Measurements from ENCODE around the gene LHX3.

Gene LHX3

DNA sequence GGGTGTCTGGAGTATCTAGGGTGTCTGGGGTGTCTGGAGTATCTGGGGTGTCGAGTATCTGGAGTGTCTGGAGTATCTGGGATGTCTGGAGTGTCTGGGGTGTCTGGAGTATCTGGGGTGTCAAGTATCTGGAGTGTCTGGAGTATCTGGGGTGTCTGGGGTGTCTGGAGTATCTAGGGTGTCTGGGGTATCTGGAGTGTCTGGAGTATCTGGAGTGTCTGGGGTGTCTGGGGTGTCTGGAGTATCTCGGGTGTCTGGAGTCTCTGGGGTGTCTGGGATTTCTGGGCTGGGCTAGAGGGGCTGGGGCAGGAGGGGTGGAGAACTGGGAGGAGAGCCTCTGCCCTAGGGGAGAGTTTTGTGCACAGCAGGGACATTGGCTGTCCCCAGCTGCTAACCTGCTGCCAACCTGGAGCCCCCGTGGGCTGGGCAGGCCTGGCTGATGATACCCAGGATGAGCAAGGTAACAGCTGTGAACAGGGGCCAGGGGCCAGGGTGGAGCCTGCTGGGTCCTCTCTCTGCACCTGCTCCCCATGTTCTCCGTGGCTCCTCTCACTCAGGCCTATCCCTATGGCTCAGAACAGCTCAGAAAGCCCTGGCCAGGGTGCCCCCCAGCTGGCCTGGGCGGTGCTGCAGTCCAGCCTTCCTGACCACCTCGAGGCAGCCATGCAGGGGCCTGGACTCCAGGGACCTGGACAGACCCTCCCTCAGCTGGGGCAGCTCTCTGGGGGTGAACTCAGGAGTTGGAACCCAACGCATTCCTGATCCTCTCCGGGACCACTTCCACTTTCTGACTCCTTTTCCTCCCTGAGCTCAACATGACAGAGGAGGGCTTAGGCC lies 29.9 kb downstream of the LHX3 start:
- DNase-seq: no peak

DNA sequence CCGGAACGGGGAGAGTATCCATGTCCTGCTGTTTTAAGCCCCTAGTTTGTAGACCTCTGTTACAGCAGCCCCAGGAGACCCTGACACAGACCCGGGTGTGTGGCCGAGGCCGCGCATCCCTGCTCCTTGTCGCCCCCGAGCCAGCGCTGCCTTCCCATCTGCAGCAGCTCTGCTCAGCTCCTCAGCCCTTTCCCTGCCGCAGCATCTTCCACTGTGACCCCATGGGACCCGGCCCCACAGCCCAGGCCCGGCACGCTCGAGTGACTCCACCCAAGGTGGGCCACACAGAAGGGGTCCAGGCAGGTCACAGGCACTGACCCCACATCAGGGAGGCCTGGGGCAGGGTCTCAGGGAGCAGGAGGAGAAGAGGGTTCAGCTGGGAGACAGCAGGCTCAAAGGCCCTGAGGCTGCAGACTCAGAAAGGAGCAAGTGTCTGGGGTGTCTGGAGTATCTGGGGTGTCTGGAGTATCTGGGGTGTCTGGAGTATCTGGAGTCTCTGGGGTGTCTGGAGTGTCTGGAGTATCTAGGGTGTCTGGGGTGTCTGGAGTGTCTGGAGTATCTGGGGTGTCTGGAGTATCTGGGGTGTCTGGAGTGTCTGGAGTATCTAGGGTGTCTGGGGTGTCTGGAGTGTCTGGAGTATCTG lies 31.2 kb downstream of the LHX3 start:
- no peak for DNase-seq

DNA sequence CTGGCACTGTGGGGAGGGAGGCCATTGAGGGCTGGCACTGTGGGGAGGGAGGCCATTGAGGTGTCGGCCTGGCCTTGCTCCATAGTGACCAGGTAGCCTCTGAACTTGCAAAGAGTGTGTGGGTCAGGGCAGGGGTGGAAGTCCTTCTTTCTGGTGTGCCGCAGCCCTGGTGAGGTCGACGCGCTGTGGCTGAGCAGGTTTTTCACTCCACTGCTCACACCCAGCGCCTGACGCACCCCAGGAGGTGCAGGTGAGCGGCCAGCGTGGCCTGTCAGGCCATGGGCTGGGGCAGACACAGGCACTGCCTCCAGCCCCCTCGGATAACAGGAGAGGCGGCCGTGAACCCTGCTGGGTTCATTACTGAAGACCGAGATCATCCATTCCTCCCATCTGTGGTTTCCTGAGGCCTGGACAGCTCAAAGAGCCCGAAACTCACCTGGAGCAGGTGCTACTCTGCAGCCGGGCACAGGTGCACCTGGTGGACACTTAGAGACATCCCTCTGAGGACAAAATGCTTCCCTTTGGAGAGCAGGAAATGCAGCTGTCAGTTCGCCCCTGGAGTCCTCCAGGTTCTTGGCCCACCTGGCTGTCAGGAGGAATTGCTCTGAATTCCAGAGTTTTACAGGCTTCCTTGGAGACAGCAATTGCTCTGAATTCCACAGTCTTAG lies 32.4 kb downstream of the LHX3 start:
- DNase-seq: no peak

DNA sequence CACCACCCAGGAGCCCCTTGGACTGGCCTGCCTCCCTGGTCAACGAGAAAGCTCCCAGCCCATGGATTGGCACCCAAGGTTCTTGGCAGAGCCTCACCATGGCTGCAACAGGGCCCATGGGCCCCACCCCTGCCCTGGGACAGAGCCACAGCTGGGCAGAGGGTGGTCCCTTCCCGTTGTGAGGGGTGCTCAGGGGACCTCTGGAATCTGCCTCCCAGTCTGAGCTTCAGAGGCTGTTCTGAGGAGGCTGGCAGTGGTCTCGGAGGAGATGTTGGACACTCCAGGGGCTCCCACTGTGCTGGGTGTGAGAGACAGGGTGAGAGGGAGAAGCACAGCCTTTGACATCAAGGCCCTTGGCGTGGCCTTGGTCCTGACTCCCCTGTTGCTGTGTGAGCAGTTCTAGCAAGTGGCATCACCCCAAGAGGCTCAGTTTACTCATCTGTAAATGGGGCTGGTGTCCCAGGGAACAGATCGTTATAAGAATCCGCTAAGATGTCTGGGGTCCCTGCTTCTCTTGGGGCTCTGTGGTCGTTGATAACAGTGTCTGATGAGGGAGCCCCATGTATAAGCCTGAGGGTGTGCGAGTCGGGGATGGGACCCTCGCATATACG lies 33.0 kb downstream of the LHX3 start:
- no peak for DNase-seq

DNA sequence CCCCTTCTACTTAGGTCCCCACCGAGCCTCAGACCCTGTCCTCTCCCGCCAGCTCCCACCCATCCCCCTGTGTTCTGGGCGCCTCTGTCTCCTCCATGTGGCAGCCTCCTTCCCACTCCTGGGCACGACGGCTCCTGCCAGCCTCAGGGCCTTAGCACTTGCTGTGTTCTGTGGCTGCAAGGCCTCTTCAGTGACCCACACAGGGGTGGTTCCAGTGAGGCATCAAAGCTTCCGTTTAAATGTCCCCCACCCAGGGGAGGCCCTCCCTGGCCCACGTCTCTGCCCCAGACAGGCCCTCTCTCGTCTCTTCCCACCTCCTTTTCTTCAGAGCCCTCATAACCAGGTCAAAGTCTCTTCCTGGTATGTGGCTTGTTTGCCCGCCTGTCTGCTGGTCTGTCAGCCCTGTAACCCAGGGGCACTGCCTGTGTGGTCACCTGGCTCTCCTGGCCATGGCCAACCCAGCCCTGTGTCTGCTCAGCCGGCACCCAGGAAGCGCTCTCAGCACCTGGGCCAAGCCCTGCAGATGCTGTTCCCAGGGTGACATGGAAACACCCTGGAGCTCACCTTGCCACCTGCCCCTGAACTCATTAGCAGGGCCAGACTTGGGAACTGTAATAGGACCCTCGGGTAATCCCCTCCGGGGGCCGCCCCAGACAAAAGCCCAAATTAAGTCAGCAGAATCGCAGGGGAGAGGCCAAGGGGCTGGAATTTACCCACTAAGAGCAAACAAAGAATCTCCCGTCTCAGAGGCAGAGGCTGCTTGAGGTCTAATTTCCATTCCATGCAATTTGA lies 33.7 kb downstream of the LHX3 start:
- DNase-seq: no peak

DNA sequence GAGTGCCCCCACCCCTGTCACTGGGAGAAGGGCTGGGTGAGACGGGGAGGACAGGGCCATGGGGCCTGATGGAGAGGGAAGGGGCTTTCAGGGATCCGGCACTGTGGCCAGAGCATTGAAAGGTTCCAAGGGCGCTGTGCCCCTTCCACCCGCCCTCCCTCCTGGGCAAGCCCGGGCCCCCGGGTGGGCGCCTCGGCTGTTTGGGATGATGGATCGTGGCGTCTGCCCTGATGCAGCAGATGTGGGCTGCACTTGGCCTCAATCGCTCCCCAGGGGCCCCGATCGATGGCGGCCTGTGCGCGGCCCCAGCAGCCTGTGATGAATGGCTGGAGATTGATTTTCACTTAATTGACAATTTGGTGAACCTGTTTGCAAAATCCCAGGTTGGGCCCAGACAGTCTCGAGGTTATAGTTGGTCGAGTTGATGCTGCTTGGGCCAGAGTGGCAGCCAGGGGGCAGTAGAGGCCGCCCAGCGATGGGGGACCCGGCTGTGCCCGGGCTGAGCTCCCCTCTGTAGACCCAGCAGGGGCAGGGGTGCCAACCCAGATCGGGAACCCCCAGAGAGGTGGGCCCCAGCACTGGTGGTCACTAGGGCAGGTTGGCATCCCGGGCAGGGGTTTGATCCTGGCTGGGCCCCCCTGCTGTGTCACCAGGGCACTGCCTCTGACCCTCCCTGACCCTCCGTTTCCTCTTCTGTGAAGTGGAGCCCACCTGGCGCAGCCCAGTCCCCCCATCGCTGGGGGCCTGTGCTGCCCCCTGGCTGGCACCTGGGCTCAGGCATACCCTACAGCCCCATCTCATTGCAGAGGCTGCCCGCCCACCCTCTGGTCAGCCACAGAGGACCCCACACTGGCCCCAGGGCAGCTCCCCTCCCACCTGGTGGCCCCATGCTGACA lies 34.7 kb downstream of the LHX3 start:
- DNase-seq: peak; percentile 20 to 35

DNA sequence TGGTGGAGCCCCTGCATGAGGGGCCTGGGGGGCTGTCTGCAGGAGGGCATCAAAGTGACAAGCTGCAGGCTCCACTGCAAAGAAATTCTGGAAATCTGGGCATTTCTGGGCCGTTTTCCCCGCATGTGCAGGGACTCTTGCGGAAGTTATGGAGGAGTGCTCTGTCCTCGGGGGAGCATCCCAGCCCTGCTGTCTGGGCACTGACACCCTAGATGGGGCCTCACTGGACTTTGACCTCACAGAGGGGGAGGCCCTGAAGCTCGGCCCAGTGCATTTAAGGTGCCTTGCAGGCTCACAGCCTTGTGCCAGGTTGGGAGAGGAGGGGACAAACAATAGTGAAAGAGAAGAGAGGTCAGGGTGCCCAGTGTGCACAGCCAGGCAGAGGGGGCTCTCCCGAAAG lies 35.4 kb downstream of the LHX3 start:
- no peak for DNase-seq

DNA sequence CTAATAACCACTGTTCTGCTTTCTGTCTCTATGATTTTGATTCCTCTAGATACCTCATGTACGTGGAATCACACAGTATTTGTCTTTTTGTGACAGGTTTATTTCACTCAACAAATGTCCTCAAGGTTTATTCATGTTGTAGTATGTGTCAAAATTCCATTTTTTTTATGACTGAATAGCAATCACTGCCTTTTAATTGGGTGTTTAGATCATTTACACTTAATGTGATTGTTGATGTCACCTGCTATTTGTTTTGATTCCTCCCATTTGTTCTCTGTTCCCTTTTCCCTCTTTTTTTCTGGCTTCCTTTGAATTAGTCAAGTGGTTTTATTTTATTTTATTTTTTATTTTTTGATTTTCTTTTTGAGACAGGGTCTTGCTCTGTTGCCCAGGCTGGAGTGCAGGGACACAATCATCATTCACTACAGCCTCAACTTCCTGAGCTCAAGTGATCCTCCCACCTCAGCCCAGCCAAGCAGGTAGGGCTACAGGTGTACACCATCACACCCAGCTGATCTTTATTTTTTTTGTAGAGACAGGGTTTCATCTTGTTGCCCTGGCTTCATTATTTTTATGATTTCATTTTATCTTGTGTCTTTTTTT lies 41.6 kb downstream of the LHX3 start:
- no peak for DNase-seq

DNA sequence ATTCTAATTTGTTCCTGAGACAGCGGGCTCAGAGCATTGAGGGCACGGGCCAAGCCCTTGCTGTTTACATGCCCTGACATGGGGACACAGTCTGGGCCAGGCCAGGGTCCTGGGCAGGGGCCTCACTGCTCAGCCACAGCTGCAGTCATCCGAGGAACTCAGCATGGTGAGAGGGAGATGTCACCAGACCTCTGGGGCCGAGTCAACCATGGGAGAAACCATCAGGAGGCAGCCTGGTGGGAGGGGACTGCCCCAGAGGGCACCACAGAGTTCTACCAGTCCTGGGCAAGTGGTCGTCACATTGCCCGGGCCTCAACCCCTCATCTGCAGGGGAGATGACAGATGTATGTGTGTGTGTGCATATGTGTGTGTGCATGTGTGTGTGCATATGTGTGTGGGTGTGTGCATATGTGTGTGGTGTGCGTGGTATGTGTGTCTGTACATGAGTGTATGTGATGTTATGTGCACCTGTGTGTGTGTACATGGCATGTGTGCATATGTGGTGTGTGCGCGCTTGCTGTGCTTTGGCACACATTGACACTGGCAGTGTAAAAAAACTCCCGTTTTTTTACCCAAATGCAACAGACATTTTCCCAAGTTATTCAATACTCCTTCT lies 43.8 kb downstream of the LHX3 start:
- DNase-seq: no peak

DNA sequence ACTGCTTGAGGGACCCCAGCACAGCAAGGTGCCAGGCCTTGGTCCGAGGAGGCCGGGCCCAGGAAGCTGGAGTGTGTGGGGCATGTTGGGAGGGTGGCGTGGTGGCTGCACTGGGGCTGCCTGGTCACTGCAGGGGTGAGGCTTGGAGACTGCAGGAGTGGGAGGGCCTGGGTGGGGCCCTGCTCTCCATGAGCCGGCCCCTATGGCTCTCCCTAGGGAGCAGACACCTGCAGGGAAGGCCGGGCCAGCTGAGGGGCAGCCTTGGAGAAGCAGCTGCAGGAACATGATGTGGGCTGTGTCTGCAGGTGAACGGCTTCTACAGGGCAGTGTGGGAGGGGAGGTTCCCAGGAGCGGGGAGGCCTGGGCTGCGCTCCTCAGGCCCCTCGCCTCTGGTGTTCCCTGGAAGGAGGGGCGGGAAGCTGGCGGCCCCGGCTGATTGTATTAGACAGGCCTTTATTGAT lies 44.5 kb downstream of the LHX3 start:
- DNase-seq: no peak

DNA sequence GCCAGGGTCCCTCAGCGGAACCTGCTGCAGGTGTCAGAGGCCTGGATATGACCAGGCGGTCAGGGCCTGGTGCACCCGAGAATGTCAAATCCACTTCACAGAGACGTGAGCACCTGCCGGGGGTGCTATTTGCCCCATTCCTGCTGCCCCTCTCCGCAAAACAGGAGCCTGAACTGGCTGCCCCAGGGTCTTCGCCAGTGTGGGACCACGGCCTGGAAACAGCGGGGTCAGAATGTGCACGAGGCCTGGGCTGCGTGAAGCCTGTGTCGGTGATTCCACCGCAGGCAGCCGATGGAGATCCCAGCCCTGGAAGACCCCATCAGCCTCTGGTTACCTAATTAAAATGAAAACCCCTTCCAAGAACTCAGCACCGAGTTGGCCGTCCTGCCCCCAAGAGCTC lies 45.1 kb downstream of the LHX3 start:
- no peak for DNase-seq

DNA sequence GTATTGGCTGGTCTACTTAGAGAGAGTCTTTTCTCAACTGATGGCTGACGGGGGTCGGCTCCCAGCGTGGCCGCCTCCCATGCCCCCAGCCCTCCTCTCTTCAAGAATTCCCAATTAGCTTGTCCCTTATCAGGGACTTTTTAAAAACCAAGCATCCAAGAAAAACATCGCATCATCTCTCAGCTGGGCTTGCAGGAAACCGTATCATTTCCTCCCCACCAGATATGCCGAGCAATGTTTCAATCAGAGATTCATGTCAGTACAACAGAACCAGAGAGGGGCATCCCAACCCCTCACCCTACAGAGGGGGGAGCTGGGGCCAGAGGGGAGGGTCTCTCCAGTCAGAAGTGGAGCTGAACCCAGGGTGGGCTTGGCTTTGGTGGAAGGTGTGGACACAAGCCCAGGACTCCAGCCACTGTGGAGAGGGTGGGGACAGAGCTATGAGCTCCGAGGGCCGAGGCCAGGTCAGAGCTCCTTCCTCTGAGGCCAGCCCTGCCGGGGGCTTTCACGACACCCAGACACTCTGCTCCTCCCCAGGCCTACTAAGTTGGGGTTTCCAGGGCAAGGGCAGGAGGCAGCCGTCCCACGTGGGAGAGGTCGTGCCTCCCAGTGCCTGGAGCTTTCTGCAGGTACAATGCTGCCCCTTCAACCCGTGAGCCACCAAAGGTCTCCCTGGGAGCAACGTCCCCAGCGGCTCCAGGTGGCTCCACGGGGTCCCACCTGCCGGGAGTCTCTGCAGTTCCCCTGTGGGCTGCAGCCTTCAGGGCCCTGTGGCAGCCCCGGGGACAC lies 47.3 kb downstream of the LHX3 start:
- DNase-seq: no peak

DNA sequence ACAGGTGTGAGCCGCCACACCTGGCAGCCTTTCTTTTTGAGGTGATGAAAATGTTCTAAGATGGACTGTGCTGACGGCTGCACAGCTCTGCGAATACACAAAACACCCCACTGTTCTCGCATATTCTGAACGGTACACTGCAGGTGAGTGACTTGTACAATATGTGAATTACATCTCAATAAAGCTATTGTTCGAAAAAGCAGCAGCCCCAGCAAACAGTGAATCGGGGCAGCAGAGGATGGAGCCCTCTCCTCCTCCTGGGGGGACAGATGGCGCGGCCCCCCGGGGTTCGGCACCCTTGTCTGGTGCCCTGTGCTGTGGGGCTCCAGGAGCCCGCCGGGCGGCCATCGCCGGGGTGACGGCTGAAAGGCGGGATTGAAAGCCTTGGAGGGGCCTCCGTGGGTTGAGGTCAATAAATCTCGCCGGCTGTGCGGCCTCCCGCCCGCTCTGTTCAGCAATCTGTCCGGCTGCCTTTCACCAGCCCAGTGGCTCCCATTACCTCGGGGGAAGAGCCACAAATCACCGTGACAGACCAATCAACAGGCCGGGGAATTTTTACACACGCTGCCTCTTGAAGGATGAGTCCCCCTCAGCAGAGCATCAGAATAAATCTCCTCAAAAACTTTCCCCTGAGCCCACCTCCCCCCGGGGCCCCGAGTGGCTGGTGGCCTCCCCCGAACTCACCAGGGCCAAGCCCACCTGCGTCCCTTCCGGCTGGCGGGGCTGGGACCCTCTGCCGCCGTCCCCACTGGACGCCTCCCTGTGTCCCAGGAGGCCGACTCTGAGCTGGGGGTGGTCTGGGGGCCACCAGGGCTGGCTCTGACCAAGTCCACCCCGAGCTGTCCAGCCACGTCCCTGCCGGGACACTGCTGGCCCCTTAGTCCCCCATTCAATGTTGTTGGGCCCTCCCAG lies 48.5 kb downstream of the LHX3 start:
- DNase-seq: no peak

DNA sequence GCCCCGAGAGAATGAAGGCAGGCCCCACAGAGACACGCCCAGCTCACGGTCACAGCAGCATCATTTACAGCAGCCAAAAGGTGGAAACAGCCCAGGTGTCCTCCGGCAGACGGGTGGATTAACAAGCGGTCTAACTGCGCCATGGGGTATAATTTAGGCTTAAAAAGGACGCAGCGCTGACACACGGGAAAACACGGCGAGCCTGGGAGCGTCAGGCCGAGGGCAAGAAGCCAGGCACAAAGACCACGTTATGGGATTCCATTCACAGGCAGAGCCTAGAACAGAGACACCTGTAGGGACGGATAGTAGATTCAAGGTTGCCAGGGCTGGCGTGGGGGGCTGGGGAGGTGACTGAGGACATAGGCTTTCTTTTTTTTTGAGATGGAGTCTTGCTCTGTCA lies 49.4 kb downstream of the LHX3 start:
- no peak for DNase-seq

DNA sequence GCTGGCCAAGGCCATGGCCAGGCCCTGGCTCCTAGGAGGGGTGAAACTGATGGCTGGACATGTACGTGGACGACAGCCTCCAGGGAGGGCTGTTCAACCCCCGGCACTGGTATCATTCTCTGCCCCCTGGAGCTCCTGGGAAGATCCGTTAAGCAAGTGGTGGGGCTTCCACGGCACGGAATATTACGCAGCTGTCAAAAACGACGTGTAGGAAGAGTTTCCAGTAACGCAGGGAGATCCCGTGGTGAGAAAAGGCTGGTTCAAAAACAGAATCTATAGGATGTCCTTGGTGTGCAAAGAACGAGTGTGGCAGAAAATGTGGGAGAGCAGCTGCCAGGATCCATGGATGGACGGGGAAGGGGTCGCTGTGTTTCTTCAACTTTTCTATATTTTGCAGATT lies 50.0 kb downstream of the LHX3 start:
- DNase-seq: no peak

DNA sequence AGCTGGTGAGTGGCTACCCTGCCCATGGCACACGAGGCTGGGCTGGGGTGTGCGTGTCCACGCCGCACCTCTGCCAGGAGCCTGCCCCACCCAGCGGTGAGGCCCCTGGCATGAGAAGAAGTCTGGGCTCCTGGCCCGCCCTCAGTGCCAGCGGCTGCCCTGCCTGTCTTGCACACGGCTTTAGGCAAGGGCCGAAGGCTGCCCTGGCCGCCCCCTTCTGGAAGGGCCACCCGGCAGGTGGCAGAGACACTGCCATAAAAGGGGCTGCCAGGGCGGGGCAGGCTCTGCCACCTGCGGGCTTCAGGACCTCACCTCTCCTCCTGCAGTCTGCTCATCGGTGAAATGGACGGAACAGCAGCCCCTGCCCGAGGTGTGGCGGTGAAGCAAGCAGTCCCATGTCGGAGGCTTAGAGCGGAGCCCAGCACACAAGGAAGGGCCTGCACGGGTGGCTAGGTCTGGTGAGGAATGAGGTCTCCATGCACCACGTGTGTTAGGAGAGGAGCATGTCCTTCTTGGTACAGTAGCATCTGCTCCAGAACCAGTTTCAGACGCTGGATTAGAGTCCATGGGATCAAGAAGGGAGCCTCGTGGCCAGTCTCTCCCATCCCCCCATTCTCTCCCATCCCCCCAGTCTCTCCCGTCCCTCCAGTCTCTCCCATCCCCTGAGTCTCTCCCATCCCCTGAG lies 51.4 kb downstream of the LHX3 start:
- DNase-seq: no peak

DNA sequence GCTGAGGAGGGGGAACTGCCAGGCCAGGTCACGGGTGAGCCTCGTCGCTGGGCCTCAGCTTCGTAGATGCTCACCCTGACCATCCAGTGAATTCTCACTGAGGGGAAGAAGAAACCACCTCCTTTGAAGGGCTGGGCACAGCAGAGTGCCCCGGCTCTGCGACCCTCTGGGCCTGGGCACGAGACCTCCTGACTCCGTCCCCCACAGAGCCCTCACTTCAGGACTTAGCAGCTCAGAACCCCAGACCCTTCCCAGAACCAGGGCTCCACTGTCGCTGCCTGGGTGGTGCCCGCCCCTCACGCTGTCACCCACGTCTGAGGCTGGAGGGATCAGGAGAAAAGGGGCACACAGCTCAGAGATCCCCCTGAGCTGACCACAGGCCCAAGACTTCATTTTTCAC lies 52.0 kb downstream of the LHX3 start:
- no peak for DNase-seq

DNA sequence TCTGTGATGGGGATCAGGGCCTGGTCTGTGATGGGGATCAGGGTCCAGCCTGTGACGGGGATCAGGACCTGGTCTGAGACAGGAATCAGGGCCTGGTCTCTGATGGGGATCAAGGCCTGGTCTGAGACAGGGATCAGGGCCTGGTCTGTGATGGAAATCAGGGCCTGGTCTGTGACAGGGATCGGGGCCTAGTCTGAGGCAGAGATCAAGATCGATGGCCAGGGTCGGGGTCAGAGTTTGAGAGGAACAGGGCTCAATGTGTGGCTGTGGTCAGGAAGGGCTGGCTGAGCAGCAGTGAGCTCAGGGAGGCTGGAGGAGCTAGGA lies 52.4 kb downstream of the LHX3 start:
- DNase-seq: no peak
